ENCODE results near the gene TSPAN14. TPM values are rescaled to one million over a fixed set of nuclear protein-coding genes. Genes with fewer than 3 reads are reported as not detected.

Gene TSPAN14
- total RNA-seq, 1 donor from 2014 or later, result 57.4 TPM

GRCh38 chr10:80492848-80493521, 38.9 kb downstream of the TSPAN14 start:
- DNase-seq (ENCODE audit: low spot score), result no peak
- no peak for TF ChIP-seq CTCF (IDR thresholded peaks at IDR 0.05)
- Mint-ChIP-seq H3K9me3 (ENCODE audit: low read depth) (peaks cover 9% of the 10 kb centered on the region), H3K27ac (ENCODE audit: unreplicated experiment) (peak overlapping the region; percentile 85), H3K4me1 (ENCODE audit: low read depth) (peaks cover 46% of the 10 kb centered on the region), H3K4me3 (ENCODE audit: unreplicated experiment) (no peak overlapping the region), H3K27me3 (ENCODE audit: low read depth) (no peaks in the 10 kb centered on the region), H3K36me3 (ENCODE audit: low read depth) (peaks cover 17% of the 10 kb centered on the region)

GRCh38 chr10:80493522-80494051, 39.5 kb downstream of the TSPAN14 start:
- H3K4me1 Mint-ChIP-seq (ENCODE audit: low read depth), result peaks cover 52% of the 10 kb centered on the region
- no peak for DNase-seq (ENCODE audit: low spot score)
- peaks cover 17% of the 10 kb centered on the region for H3K36me3 Mint-ChIP-seq (ENCODE audit: low read depth)
- TF ChIP-seq CTCF (IDR thresholded peaks at IDR 0.05), result no peak
- peak overlapping the region; percentile 10 for H3K4me3 Mint-ChIP-seq (ENCODE audit: unreplicated experiment)
- H3K9me3 Mint-ChIP-seq (ENCODE audit: low read depth), result peaks cover 9% of the 10 kb centered on the region
- H3K27me3 Mint-ChIP-seq (ENCODE audit: low read depth), result no peaks in the 10 kb centered on the region
- peak overlapping the region; percentile 85 for H3K27ac Mint-ChIP-seq (ENCODE audit: unreplicated experiment)

- TF ChIP-seq CTCF (IDR thresholded peaks at IDR 0.05), result no peak
- H3K27ac Mint-ChIP-seq (ENCODE audit: unreplicated experiment), result no peak overlapping the region
These were observed 42.6 kb downstream of the TSPAN14 start for GRCh38 chr10:80496555-80497172.

GRCh38 chr10:80497187-80498077, 43.3 kb downstream of the TSPAN14 start:
- no peak for TF ChIP-seq CTCF (IDR thresholded peaks at IDR 0.05)
- peaks cover 85% of the 10 kb centered on the region for H3K4me1 Mint-ChIP-seq (ENCODE audit: low read depth)
- no peak overlapping the region for H3K4me3 Mint-ChIP-seq (ENCODE audit: unreplicated experiment)
- H3K27me3 Mint-ChIP-seq (ENCODE audit: low read depth), result no peaks in the 10 kb centered on the region
- H3K36me3 Mint-ChIP-seq (ENCODE audit: low read depth), result peaks cover 5% of the 10 kb centered on the region
- peaks cover 9% of the 10 kb centered on the region for H3K9me3 Mint-ChIP-seq (ENCODE audit: low read depth)
- peak overlapping the region; percentile 43 for H3K27ac Mint-ChIP-seq (ENCODE audit: unreplicated experiment)
- no peak for DNase-seq (ENCODE audit: low spot score)

More at GRCh38 chr10:80496555-80497172, 42.6 kb downstream of the TSPAN14 start:
- Mint-ChIP-seq H3K27me3 (ENCODE audit: low read depth) (no peaks in the 10 kb centered on the region), H3K4me3 (ENCODE audit: unreplicated experiment) (no peak overlapping the region), H3K36me3 (ENCODE audit: low read depth) (peaks cover 7% of the 10 kb centered on the region), H3K9me3 (ENCODE audit: low read depth) (peaks cover 9% of the 10 kb centered on the region), H3K4me1 (ENCODE audit: low read depth) (peaks cover 80% of the 10 kb centered on the region)
- no peak for DNase-seq (ENCODE audit: low spot score)
